Measurements from ENCODE around the gene TMEM150B.
"Not testable (repeated sequence)": the region's sequence is repeated elsewhere in the genome, so short reads cannot be mapped to it uniquely, and the experiment has no call there.

The TMEM150B gene

GRCh38 chr19:55333870-55334269 is 8.7 kb upstream of the TMEM150B start:
- DNase-seq = no peak

DNA sequence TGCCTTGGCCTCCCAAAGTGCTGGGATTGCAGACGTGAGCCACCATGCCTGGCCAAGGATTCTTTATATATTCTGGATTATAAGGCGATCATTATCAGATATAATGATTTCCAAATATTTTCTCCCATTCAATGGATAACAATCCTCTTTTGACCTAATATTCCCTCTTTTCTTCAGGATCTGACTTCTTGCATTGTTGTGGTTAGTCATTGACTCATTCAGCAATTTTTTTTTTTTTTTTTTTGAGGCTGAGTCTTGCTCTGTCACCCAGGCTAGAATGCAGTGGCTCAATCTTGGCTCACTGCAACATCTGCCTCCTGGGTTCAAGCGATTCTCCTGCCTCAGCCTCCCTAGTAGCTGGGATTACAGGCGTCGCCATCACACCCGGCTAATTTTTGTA is 4.7 kb upstream of the TMEM150B start:
- not testable (repeated sequence) for DNase-seq

DNA sequence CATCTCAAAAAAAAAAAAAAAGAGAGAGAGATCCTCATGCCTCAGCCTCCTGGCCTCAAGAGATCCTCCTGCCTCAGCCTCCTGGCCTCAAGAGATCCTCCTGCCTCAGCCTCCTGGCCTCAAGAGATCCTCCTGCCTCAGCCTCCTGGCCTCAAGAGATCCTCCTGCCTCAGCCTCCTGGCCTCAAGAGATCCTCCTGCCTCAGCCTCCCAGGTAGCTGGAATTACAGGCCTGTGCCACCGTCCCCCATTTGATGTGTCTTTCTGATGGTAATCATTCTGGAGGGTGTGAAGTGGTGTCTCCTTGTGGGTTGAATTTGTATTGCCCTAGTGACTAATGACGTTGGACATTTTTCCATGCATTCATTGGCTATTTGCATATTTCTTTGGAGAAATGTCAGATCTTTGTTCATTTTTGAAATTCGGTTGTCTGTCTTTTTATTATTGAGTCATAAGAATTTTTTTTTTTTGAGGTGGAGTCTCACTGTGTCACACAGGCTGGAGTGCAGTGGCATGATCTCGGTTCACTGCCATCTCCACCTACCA is 3.7 kb upstream of the TMEM150B start:
- DNase-seq = peak; percentile 31

DNA sequence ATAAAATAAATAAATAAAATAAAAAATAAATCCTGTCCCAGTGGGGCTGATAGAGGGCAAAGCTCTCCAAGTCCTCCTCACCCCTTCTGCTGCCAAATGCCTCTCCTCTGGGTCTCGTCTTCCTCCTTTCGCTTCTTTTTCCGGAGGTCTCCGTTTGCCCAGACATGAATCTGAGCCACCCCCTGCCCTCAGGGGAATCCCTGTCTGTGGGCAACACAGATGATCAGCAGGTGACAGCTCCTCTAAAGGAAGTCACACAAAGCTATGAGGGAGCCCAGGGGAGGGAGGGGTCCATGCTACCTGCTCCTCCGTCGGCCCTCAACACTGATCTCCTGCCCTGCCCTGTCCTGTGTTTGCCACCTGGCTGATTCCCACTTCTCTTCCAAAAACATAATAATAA is 479 bp downstream of the TMEM150B start:
- DNase-seq = no peak

DNA sequence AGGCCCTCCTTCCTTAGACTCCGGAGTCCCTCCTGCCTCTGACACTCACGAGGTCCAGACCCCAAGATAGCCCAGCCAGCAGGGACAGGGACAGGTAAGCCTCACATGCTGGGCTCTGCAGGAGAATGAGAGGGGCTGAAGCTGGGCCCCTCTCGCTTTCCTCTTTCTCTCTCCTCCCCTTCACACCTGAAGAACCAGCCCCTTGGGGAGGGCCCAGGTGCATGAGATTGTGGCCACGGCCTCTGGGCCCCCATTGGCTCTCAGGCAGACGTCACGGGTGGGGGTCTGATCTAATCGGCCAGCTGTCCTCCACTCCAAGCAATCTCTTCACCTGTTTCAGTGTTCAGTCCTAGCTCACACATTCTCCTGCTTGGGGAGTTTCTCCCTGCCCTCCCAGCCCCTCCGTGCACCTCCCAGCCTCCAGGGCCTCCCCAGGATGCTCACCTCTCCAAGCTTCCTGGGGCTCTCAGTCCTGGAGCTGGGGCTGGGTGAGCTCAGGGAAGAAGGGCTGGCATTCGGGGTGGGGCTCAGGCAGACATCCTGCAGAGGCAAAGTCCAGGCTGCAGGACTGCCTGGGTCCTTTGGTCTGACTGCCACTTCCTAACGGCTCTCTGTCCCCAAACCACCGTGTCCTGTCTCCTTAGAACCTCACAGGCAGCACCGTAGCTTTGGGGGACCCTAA is 2.8 kb downstream of the TMEM150B start:
- no peak for DNase-seq

GRCh38 chr19:55321466-55322137 is 3.5 kb downstream of the TMEM150B start:
- DNase-seq = no peak

GRCh38 chr19:55320844-55321419 is 4.2 kb downstream of the TMEM150B start:
- DNase-seq = no peak

DNA sequence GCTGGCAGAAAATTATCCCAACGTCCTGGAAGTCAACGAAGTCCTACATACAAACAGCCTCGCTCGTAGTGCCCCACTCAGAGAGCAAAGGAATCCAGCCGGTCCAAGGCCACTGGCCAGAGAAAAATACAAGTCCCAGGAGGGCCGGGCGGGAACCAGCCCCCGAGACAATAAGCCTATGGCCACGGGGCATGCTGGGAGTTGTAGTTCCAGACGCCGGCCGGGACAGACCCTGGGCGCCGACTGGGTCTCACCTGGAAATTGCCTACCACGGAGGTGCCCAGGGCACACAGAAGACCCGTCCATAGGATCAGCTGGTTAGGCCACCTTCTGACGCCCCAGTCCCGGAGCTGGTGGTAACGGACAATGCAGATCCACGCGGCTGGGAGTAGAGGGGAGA is 5.4 kb downstream of the TMEM150B start:
- DNase-seq = no peak

DNA sequence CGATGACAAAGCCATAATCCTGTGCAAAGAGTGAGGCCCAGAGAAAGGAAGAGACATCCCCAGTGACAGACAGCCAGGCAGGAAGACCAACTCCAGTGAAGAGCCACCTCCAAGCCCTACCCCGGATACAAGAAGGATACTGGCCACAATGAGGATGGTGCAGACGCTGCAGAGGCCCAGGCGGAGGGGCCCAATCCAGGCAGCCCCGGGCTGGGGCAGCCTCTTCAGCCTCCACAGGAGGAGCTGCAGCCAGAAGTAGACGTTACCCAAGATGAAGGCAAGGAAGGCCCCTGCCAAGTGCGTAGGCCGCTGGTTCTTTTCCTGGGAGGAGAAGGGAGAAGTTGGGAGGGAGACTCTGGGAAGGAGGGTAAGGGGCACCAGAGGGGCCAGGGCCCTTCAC is 8.5 kb downstream of the TMEM150B start:
- DNase-seq = no peak

- DNase-seq = no peak
Observed at GRCh38 chr19:55315956-55316525, 9.1 kb downstream of the TMEM150B start.

DNA sequence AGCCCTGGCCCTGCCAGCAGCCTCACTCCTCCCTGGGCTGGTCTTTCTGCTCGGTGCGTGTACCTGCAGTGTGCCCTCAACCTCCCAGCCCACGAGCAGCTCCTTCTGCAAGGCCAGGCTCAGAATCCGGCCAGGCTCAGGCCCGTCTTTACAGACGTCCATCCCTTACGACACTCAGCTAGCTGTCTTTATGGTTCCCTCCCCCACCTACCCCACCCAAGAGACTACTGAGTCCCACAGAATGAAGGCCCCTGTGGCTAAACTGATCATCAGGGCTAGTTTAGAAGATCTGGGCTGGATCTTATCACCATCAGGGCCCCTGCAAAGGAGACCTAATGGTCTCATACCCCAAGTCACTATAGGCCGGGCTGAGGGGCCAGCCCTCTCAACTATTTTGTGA is 10.7 kb downstream of the TMEM150B start:
- DNase-seq = no peak

- no peak for DNase-seq
Observed at GRCh38 chr19:55312621-55313512, 12.3 kb downstream of the TMEM150B start.

DNA sequence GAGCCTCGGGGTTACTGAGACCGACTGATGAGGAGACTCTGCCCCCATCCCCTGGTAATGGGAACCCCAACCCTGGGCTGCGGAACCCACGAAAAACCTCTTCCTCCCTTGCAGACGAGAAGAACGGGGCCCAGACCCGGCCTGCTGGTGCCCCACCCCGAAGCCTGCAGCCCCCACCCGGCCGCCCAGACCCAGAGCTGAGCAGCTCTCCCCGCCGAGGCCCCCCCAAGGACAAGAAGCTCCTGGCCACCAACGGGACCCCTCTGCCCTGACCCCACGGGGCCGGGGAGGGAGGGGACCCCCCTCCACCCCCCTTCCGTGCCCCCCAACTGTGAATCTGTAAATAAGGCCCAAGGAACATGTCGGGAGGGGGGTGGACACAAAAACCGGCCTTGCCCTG is 13.3 kb downstream of the TMEM150B start:
- no peak for DNase-seq

DNA sequence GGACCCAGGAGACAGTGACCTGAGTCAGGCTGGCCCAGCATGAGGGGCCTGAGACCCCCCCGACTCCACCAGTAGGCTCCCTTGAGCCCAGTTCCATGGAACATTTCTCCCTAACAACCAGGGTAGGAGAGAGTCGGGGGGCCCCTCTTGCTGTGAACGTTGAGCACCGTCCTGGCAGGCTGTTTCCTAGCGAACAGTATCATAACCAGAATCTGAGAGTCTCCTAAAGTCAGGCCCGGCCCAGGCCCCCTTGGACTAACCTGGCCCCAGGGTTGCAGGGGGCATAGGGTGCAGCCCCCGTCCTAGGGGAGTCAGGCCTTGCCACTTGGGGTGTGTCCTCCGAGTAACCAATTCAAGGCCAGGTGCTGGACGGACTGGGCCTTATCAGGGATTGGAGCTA is 13.7 kb downstream of the TMEM150B start:
- DNase-seq = no peak

- no peak for DNase-seq
Observed at GRCh38 chr19:55310498-55310897, 14.6 kb downstream of the TMEM150B start.

- no peak for DNase-seq
Observed at GRCh38 chr19:55309448-55309847, 15.7 kb downstream of the TMEM150B start.

DNA sequence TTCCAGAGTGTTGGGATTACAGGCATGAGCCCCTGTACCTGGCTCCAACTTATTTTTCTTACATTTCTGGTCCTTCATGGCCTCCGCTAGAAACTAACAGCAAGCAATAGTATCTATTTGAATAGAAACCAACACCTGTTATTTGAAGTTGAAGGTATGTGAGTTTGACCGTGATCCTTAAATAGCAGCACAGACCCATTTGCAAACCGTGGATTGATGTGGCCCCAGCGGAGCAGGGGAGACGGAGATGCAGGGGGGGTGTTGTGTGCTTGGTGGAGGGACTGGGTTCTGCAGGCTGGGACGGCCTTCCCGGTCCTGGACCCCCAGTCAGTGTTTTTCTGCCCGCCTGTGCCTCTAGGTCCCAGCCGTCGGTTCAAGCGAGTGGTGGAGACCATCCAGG is 16.9 kb downstream of the TMEM150B start:
- no peak for DNase-seq

DNA sequence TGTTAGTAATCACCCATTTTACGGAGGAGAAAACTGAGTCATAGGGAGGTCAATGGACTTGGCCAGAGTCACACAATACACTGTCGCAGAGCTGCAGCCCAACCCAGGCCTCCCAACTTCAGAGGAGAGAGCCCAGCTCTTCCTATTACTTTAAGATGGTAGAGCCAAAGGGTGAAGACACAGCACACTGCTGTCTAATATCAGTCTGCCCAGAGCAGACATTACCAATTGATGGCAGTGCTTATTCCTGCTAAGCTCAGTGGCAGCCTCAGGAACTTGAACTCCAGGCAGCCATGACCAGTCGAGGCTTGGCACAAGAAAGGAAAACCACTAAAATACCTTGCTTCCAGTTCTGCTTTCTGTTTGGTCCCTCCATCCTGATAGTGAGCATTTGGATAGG is 18.4 kb downstream of the TMEM150B start:
- DNase-seq = no peak

GRCh38 chr19:55305983-55306562 is 19.1 kb downstream of the TMEM150B start:
- no peak for DNase-seq

DNA sequence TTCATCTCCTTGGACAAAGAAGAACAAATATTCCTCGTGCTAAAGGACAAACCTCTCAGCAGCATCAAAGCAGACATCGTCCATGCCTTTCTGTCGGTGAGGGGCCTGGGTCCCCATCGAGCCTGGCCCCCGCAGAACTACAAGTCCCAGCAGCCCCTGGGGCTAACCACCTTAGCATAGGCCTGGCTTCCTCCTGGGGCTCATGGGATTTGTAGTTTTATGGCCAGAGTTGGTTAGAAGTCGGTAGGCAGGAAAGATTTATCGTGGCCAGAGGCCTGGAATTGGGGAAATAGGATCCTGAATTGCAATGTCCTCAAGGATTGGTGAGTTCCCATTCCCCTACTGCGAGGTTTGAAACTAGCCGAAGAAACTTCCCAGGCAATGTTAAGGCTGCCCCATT is 19.6 kb downstream of the TMEM150B start:
- DNase-seq = peak; percentile 65

GRCh38 chr19:55304980-55305379 is 20.2 kb downstream of the TMEM150B start:
- no peak for DNase-seq

DNA sequence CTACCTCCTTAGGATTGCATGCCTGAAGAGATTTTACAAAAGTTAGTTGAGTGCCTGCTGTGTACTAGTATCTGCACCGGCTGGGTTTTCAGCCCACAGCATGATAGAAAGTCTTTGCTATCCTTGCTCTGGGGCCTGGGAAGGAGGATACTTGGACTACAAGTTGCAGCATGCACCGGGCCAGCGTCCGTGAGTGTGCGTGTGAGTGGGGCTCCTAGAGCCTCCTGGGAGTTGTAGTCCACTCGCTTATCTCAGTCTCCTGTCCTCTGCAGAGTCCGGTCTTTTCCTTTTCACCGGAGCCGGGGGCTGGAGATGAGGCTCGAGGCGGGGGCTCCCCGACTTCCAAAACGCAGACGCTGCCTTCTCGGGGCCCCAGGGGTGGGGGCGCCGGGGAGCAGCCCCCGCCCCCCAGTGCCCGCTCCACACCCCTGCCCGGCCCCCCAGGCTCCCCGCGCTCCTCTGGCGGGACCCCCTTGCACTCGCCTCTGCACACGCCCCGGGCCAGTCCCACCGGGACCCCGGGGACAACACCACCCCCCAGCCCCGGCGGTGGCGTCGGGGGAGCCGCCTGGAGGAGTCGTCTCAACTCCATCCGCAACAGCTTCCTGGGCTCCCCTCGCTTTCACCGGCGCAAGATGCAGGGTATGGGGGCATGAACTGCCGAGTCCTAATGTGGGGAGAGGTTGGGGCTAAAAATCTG is 20.7 kb downstream of the TMEM150B start:
- DNase-seq = peak; percentile 32

Measured in CD4-positive, alpha-beta T cell treated with Interleukin-21 for 1 hour (primary cell).